RWPE2 (cell line): ENCODE results near the gene DSC3.

Experiments
- ATAC-seq: fragments of 200-7000 bp; cut with Tn5 transposase; 3 replicates; pipeline ENCODE4 v1.9.1; 2021; ENCODE audit warnings: low read depth
- DNase-seq: peaks from one replicate; pipeline ENCODE4 v3.0.0-alpha.2; 2020; ENCODE audit warnings: low spot score
- H3K27ac ChIP-seq: fragments of 450-650 bp; 2 replicates; pipeline ENCODE4 v1.5.1; 2017; ENCODE audit warnings: mild to moderate bottlenecking; ENCODE audit not compliant: poor library complexity, severe bottlenecking
- H3K27me3 ChIP-seq: fragments of 250-450 bp; sonication (Bioruptor Pico); 2 replicates; pipeline ENCODE4 v1.5.1; 2021; ENCODE audit warnings: mild to moderate bottlenecking, moderate library complexity; ENCODE audit not compliant: insufficient read depth, poor library complexity, severe bottlenecking
- H3K36me3 ChIP-seq: fragments of 250-450 bp; sonication (Bioruptor Pico); 2 replicates; pipeline ENCODE4 v1.5.1; 2020; ENCODE audit warnings: low read depth, mild to moderate bottlenecking, moderate library complexity
- H3K4me1 ChIP-seq: fragments of 250-450 bp; sonication (Bioruptor Pico); 2 replicates; pipeline ENCODE4 v1.5.1; 2021; ENCODE audit warnings: mild to moderate bottlenecking, moderate library complexity; ENCODE audit not compliant: insufficient read depth, poor library complexity, severe bottlenecking
- H3K4me3 ChIP-seq: fragments of 250-450 bp; sonication (Bioruptor Pico); 2 replicates; pipeline ENCODE4 v1.5.1; 2021; ENCODE audit warnings: mild to moderate bottlenecking, moderate library complexity; ENCODE audit not compliant: severe bottlenecking
- H3K9me3 ChIP-seq: fragments of 250-450 bp; sonication (Bioruptor Pico); 2 replicates; pipeline ENCODE4 v1.5.1; 2021; ENCODE audit warnings: mild to moderate bottlenecking, moderate library complexity; ENCODE audit not compliant: severe bottlenecking
- CTCF ChIP-seq: fragments of 450-650 bp; IDR thresholded peaks from one replicate; pipeline ENCODE4 v1.5.1; 2017; ENCODE audit warnings: mild to moderate bottlenecking, moderate library complexity; ENCODE audit not compliant: poor library complexity, severe bottlenecking

The DSC3 gene

GRCh38 chr18:31044926-31045325 is 2.4 kb upstream of the DSC3 start:
- ATAC-seq = no peak
- peaks cover 45% of the 10 kb centered on the region for H3K4me1 ChIP-seq
- no peaks in the 10 kb centered on the region for H3K36me3 ChIP-seq
- H3K4me3 ChIP-seq = no peak overlapping the region
- TF ChIP-seq CTCF = no peak
- H3K27ac ChIP-seq = peak overlapping the region; percentile 40
- H3K9me3 ChIP-seq = no peaks in the 10 kb centered on the region
- DNase-seq = no peak
- no peaks in the 10 kb centered on the region for H3K27me3 ChIP-seq

GRCh38 chr18:31043709-31044108 is 1.2 kb upstream of the DSC3 start:
- Histone ChIP-seq H3K4me3 (no peak overlapping the region), H3K9me3 (no peaks in the 10 kb centered on the region), H3K27ac (no peak overlapping the region), H3K36me3 (no peaks in the 10 kb centered on the region), H3K4me1 (peaks cover 55% of the 10 kb centered on the region), H3K27me3 (no peaks in the 10 kb centered on the region)
- no peak for ATAC-seq
- DNase-seq = no peak
- TF ChIP-seq CTCF = no peak

GRCh38 chr18:31042084-31042405 is 497 bp downstream of the DSC3 start:
- H3K27me3 ChIP-seq = no peaks in the 10 kb centered on the region
- peaks cover 61% of the 10 kb centered on the region for H3K4me1 ChIP-seq
- H3K36me3 ChIP-seq = no peaks in the 10 kb centered on the region
- H3K27ac ChIP-seq = peak overlapping the region; percentile 65
- no peaks in the 10 kb centered on the region for H3K9me3 ChIP-seq
- ATAC-seq (peak; percentile 33), DNase-seq (no peak)
- peak overlapping the region; percentile 51 for H3K4me3 ChIP-seq
- TF ChIP-seq CTCF = no peak

- DNase-seq (peak; percentile 56), ATAC-seq (peak; percentile 47)
- Histone ChIP-seq H3K27ac (peak overlapping the region; percentile 65), H3K4me3 (peak overlapping the region; percentile 51), H3K36me3 (no peaks in the 10 kb centered on the region), H3K27me3 (no peaks in the 10 kb centered on the region), H3K4me1 (peaks cover 55% of the 10 kb centered on the region), H3K9me3 (no peaks in the 10 kb centered on the region)
- TF ChIP-seq CTCF = no peak
Observed at GRCh38 chr18:31041271-31042083, 1.1 kb downstream of the DSC3 start.

- peaks cover 50% of the 10 kb centered on the region for H3K4me1 ChIP-seq
- no peak for TF ChIP-seq CTCF
- no peaks in the 10 kb centered on the region for H3K36me3 ChIP-seq
- H3K9me3 ChIP-seq = no peaks in the 10 kb centered on the region
- no peaks in the 10 kb centered on the region for H3K27me3 ChIP-seq
- DNase-seq = peak; percentile 66
- peak overlapping the region; percentile 51 for H3K4me3 ChIP-seq
- peak overlapping the region; percentile 65 for H3K27ac ChIP-seq
- ATAC-seq = no peak
Observed at GRCh38 chr18:31040686-31041270, 1.8 kb downstream of the DSC3 start.
